HepG2 (cell line): ENCODE measurements around the gene PCGF2. TPM values are rescaled to one million over a fixed set of nuclear protein-coding genes. Genes with fewer than 3 reads are reported as not detected.

Source experiments
- ARNT2 ChIP-seq: sonication (generic); formaldehyde crosslinking; IDR thresholded peaks from 2 replicates; pipeline ENCODE4 v1.8.0; 2022; ENCODE audit warnings: mild to moderate bottlenecking, low read depth, missing genetic modification reagents, moderate library complexity
- CEBPZ ChIP-seq: IDR thresholded peaks from 2 replicates; pipeline ENCODE4 v1.6.1; 2012; ENCODE audit warnings: low read length, improper control_type of control experiment
- CSRNP2 ChIP-seq: sonication (generic); formaldehyde crosslinking; conservative IDR thresholded peaks from 2 replicates; pipeline ENCODE4 v1.8.0; 2022; ENCODE audit warnings: low read depth, missing genetic modification reagents
- EEA1 ChIP-seq: sonication (generic); formaldehyde crosslinking; IDR thresholded peaks from 2 replicates; pipeline ENCODE4 v1.5.1; 2020; ENCODE audit warnings: mild to moderate bottlenecking, missing genetic modification reagents, borderline replicate concordance
- GTF3A ChIP-seq: sonication (generic); formaldehyde crosslinking; conservative IDR thresholded peaks from 2 replicates; pipeline ENCODE4 v1.4.0; 2020; ENCODE audit warnings: mild to moderate bottlenecking, missing genetic modification reagents
- HDAC2 ChIP-seq: sonication (generic); formaldehyde crosslinking; IDR thresholded peaks from 2 replicates; pipeline ENCODE4 v1.4.0; 2020; ENCODE audit warnings: missing genetic modification reagents
- HNF4A ChIP-seq: sonication (generic); formaldehyde crosslinking; IDR thresholded peaks from 2 replicates; pipeline ENCODE4 v1.4.0; 2020; ENCODE audit warnings: missing genetic modification reagents
- HOMEZ ChIP-seq: IDR thresholded peaks from 2 replicates; pipeline ENCODE4 v1.6.1; 2016; ENCODE audit warnings: low read depth
- KAT7 ChIP-seq: IDR thresholded peaks from 2 replicates; pipeline ENCODE4 v1.6.1; 2018; ENCODE audit warnings: borderline replicate concordance, missing compliant biosample characterization
- MZF1 ChIP-seq: sonication (generic); formaldehyde crosslinking; IDR thresholded peaks from 2 replicates; pipeline ENCODE4 v1.8.1; 2023; ENCODE audit warnings: mild to moderate bottlenecking, missing genetic modification reagents, borderline replicate concordance
- RFXAP ChIP-seq: sonication (generic); formaldehyde crosslinking; IDR thresholded peaks from 2 replicates; pipeline ENCODE4 v1.4.0; 2020; ENCODE audit warnings: missing genetic modification reagents, borderline replicate concordance
- RXRA ChIP-seq: sonication (generic); formaldehyde crosslinking; IDR thresholded peaks from 2 replicates; pipeline ENCODE4 v1.5.1; 2020; ENCODE audit warnings: missing genetic modification reagents
- SETDB1 ChIP-seq: sonication (generic); formaldehyde crosslinking; IDR thresholded peaks from 2 replicates; pipeline ENCODE4 v1.5.1; 2020; ENCODE audit warnings: missing genetic modification reagents, mild to moderate bottlenecking, borderline replicate concordance
- SIX1 ChIP-seq: sonication (generic); formaldehyde crosslinking; IDR thresholded peaks from 2 replicates; pipeline ENCODE4 v1.4.0; 2020; ENCODE audit warnings: missing genetic modification reagents, borderline replicate concordance
- STAG1 ChIP-seq: sonication (generic); formaldehyde crosslinking; IDR thresholded peaks from 2 replicates; pipeline ENCODE4 v1.4.0; 2020; ENCODE audit warnings: missing genetic modification reagents
- TEAD3 ChIP-seq: optimal IDR thresholded peaks from 2 replicates; pipeline ENCODE3; 2016; ENCODE audit warnings: borderline replicate concordance
- THYN1 ChIP-seq: sonication (generic); formaldehyde crosslinking; IDR thresholded peaks from 2 replicates; pipeline ENCODE4 v1.8.1; 2023; ENCODE audit warnings: low read depth, mild to moderate bottlenecking, moderate library complexity, missing genetic modification reagents, borderline replicate concordance
- ZBTB39 ChIP-seq: sonication (generic); formaldehyde crosslinking; IDR thresholded peaks from 2 replicates; pipeline ENCODE4 v1.5.0; 2020; ENCODE audit warnings: missing genetic modification reagents
- ZNF230 ChIP-seq: sonication (generic); formaldehyde crosslinking; IDR thresholded peaks from 2 replicates; pipeline ENCODE4 v1.4.0; 2020; ENCODE audit warnings: mild to moderate bottlenecking, missing genetic modification reagents
- ZNF484 ChIP-seq: sonication (generic); formaldehyde crosslinking; IDR thresholded peaks from 2 replicates; pipeline ENCODE4 v1.5.1; 2020; ENCODE audit warnings: mild to moderate bottlenecking, low read depth, missing genetic modification reagents, borderline replicate concordance
- ZNF670 ChIP-seq: sonication (generic); formaldehyde crosslinking; IDR thresholded peaks from 2 replicates; pipeline ENCODE4 v1.8.0; 2022; ENCODE audit warnings: mild to moderate bottlenecking, missing genetic modification reagents, borderline replicate concordance
- ZNF777 ChIP-seq: sonication (generic); formaldehyde crosslinking; IDR thresholded peaks from 2 replicates; pipeline ENCODE4 v1.4.0; 2020; ENCODE audit warnings: missing genetic modification reagents
- polyA plus RNA-seq, 8 experiments: library from polyadenylated mRNA; depleted of rRNA in 3 of 8; stranded (reverse) in 7 of 8; unstranded in 1 of 8; fragments of >200 nt; fragmentation: Illumina TruSeq in 4 of 8; extraction: Trizol in 4 of 8; gene quantifications; 2 replicates each; pipeline versions ENCODE4 v1.2.1 to v1.2.3, GENCODE V29; 2011 to 2016; ENCODE audit warnings: low read depth in 4 of 8, missing spikeins in 1 of 8, mixed read lengths in 1 of 8; ENCODE audit not compliant: insufficient read depth in 1 of 8
- total RNA-seq, 5 experiments: library from RNA; depleted of rRNA; stranded (reverse); fragments of >200 nt; fragmentation: Illumina TruSeq; extraction: Trizol; gene quantifications; 2 replicates each; pipeline ENCODE4 v1.2.3, GENCODE V29; 2016; ENCODE audit warnings: low read depth in 1 of 5

PCGF2 gene
- total and polyA plus RNA-seq, 2 of the 13 experiments (the other 11 are each of a cell fraction or from before 2014, with no cell fraction given): 11.6 to 29.4 TPM

- TF ChIP-seq EEA1 (CRISPR knock-in tag): no peak
- TF ChIP-seq HOMEZ (CRISPR knock-in tag): no peak
- TF ChIP-seq ARNT2: no peak
- TF ChIP-seq HNF4A: peak; percentile 62; the same call in 1 of the 2 replicates
- TF ChIP-seq THYN1 (CRISPR knock-in tag): no peak
- TF ChIP-seq HDAC2 (CRISPR knock-in tag): no peak
- no peak for TF ChIP-seq ZBTB39
- no peak for TF ChIP-seq ZNF670 (CRISPR knock-in tag)
- no peak for TF ChIP-seq ZNF777 (CRISPR knock-in tag)
- TF ChIP-seq STAG1 (CRISPR knock-in tag): peak; percentile 67
- no peak for TF ChIP-seq GTF3A (CRISPR knock-in tag)
- no peak for TF ChIP-seq SETDB1 (CRISPR knock-in tag)
- no peak for TF ChIP-seq CSRNP2 (CRISPR knock-in tag)
- no peak for TF ChIP-seq RFXAP
- TF ChIP-seq ZNF230 (CRISPR knock-in tag): no peak
- TF ChIP-seq TEAD3 (CRISPR knock-in tag): peak; percentile 14
- no peak for TF ChIP-seq CEBPZ
- TF ChIP-seq KAT7 (CRISPR knock-in tag): no peak
- no peak for TF ChIP-seq RXRA (CRISPR knock-in tag)
- TF ChIP-seq ZNF484 (CRISPR knock-in tag): no peak
- no peak for TF ChIP-seq SIX1 (CRISPR knock-in tag)
- no peak for TF ChIP-seq MZF1 (CRISPR knock-in tag)
These were observed 13.5 kb upstream of the PCGF2 start (continued) for GRCh38 chr17:38761612-38762011.
